Chondrocyte (in vitro differentiated cells): ENCODE measurements around the gene CDC20B. TPM values are rescaled to one million over a fixed set of nuclear protein-coding genes. Genes with fewer than 3 reads are reported as not detected.
"Not testable (repeated sequence)": the region's sequence is repeated elsewhere in the genome, so short reads cannot be mapped to it uniquely, and the experiment has no call there.

Experiments
- DNase-seq: peaks from one replicate; pipeline ENCODE4 v3.0.0; 2021; ENCODE audit warnings: mixed read lengths, low spot score
- H3K27ac Mint-ChIP-seq: one replicate; pipeline ENCODE4 v1.8.0; 2021; ENCODE audit warnings: mild to moderate bottlenecking, moderate library complexity, mixed read lengths; ENCODE audit not compliant: unreplicated experiment
- H3K27me3 Mint-ChIP-seq: 2 replicates; pipeline ENCODE4 v1.8.0; 2021; ENCODE audit warnings: low read depth, mixed read lengths
- H3K36me3 Mint-ChIP-seq: 2 replicates; pipeline ENCODE4 v1.8.0; 2021; ENCODE audit warnings: low read depth, mixed read lengths
- H3K4me1 Mint-ChIP-seq: 2 replicates; pipeline ENCODE4 v1.8.0; 2021; ENCODE audit warnings: low read depth, mild to moderate bottlenecking, mixed read lengths
- H3K4me3 Mint-ChIP-seq: one replicate; pipeline ENCODE4 v1.8.0; 2021; ENCODE audit warnings: mild to moderate bottlenecking, moderate library complexity, mixed read lengths; ENCODE audit not compliant: unreplicated experiment
- H3K9me3 Mint-ChIP-seq: 2 replicates; pipeline ENCODE4 v1.8.0; 2021; ENCODE audit warnings: low read depth, mixed read lengths
- CTCF ChIP-seq: fragments of 200-600 bp; sonication (generic); IDR thresholded peaks from 2 replicates; pipeline ENCODE4 v1.5.0; 2021; ENCODE audit warnings: antibody characterized with exemption, mild to moderate bottlenecking, moderate library complexity
- total RNA-seq: library from RNA; stranded (reverse); gene quantifications from 3 replicates; pipeline ENCODE4 v1.2.1, GENCODE V29; 2021

The CDC20B gene
- total RNA-seq, 1 donor from 2014 or later, result not detected

GRCh38 chr5:55108661-55109060 is 64.3 kb downstream of the CDC20B start:
- Mint-ChIP-seq H3K27ac (no peak overlapping the region), H3K4me1 (peaks cover 3% of the 10 kb centered on the region), H3K4me3 (no peak overlapping the region), H3K36me3 (peaks cover 1% of the 10 kb centered on the region), H3K9me3 (no peaks in the 10 kb centered on the region), H3K27me3 (peaks cover 22% of the 10 kb centered on the region)
- no peak for TF ChIP-seq CTCF
- no peak for DNase-seq

GRCh38 chr5:55105976-55106375 is 67.0 kb downstream of the CDC20B start:
- not testable (repeated sequence) for H3K36me3 Mint-ChIP-seq, H3K27me3 Mint-ChIP-seq, H3K4me1 Mint-ChIP-seq, H3K27ac Mint-ChIP-seq, H3K9me3 Mint-ChIP-seq, DNase-seq, H3K4me3 Mint-ChIP-seq

GRCh38 chr5:55104946-55105701 is 67.9 kb downstream of the CDC20B start:
- H3K9me3 Mint-ChIP-seq, result peaks cover 5% of the 10 kb centered on the region
- H3K4me3 Mint-ChIP-seq, result no peak overlapping the region
- H3K36me3 Mint-ChIP-seq, result no peaks in the 10 kb centered on the region
- no peak for TF ChIP-seq CTCF
- no peak overlapping the region for H3K27ac Mint-ChIP-seq
- peaks cover 10% of the 10 kb centered on the region for H3K27me3 Mint-ChIP-seq
- H3K4me1 Mint-ChIP-seq, result peaks cover 3% of the 10 kb centered on the region
- DNase-seq, result no peak

- DNase-seq, result no peak
- Mint-ChIP-seq H3K4me1 (peaks cover 3% of the 10 kb centered on the region), H3K36me3 (peaks cover 2% of the 10 kb centered on the region), H3K27ac (no peak overlapping the region), H3K9me3 (peaks cover 10% of the 10 kb centered on the region), H3K4me3 (no peak overlapping the region), H3K27me3 (peaks cover 12% of the 10 kb centered on the region)
- TF ChIP-seq CTCF, result no peak
These were observed 68.8 kb downstream of the CDC20B start for GRCh38 chr5:55104036-55104772.

- no peaks in the 10 kb centered on the region for H3K4me1 Mint-ChIP-seq
- no peak within 1 kb of the TSS for H3K27ac Mint-ChIP-seq
- H3K27me3 Mint-ChIP-seq, result peaks cover 25% of the 10 kb centered on the region
- TF ChIP-seq CTCF, result no peak
- peaks cover 6% of the 10 kb centered on the region for H3K36me3 Mint-ChIP-seq
- peaks cover 20% of the 10 kb centered on the region for H3K9me3 Mint-ChIP-seq
- DNase-seq, result no peak
- no peak within 1 kb of the TSS for H3K4me3 Mint-ChIP-seq
These were observed 70.6 kb downstream of the CDC20B start, which contains the start of gene GZMA for GRCh38 chr5:55102348-55102747. TSS of gene GZMA (plus strand) at chr5:55102646. CDS start at chr5:55102683, 37 bp downstream.
